HG03342 (cell line): Measurements from ENCODE around the gene PTPN4.

Experiments
- ATAC-seq: cut with Tn5 transposase; IDR thresholded peaks from one replicate; pipeline ENCODE4 v1.9.1; 2021; ENCODE audit warnings: mild to moderate bottlenecking, moderate library complexity; ENCODE audit not compliant: unreplicated experiment

PTPN4 gene

GRCh38 chr2:119730671-119731177 is 29.0 kb upstream of the PTPN4 start:
- no peak for ATAC-seq

- no peak for ATAC-seq
Measured at GRCh38 chr2:119731983-119732382, 27.7 kb upstream of the PTPN4 start.

GRCh38 chr2:119732601-119733164 is 27.0 kb upstream of the PTPN4 start:
- ATAC-seq, result no peak

GRCh38 chr2:119734047-119734446 is 25.7 kb upstream of the PTPN4 start:
- ATAC-seq, result no peak

GRCh38 chr2:119735565-119735964 is 24.2 kb upstream of the PTPN4 start:
- ATAC-seq, result no peak

DNA sequence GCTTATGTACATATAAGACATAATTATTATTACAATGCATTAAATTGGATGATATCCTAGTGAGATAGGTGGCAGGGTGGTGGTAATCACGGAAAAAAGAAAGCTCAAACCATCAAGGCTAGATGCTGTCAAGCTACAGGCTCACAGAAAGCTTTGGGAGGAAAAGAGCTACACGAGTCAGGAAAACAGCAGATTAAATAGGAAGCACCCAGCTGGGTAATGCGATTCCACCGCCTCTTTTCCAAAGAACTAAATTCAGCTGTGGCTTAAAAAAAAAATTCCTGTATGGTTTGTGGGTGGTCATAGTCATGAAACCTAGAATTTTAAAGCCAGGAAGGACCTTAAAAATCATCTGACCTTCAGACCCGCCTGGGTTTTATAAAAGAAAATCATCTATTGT is 23.7 kb upstream of the PTPN4 start:
- no peak for ATAC-seq

GRCh38 chr2:119739580-119740255 is 20.0 kb upstream of the PTPN4 start:
- ATAC-seq, result no peak

DNA sequence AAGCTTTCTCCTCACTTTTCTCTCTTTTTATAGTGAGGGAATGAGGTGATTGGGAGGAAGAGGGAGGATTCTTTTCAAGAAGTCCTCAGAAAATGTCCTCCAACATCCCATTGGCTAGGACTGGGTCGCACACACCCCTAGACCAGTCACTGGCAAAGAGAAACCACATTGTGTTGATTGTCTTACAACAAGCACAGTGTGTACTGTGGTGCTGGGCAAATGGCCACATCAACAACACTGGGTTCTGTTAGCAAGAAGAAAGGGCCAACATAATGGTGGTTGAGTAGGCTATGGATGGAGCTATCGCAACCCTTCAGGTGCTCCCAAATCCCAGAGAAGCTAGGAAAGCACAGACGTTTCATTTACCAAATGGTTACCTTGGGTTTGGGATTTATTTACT is 18.7 kb upstream of the PTPN4 start:
- ATAC-seq, result no peak

DNA sequence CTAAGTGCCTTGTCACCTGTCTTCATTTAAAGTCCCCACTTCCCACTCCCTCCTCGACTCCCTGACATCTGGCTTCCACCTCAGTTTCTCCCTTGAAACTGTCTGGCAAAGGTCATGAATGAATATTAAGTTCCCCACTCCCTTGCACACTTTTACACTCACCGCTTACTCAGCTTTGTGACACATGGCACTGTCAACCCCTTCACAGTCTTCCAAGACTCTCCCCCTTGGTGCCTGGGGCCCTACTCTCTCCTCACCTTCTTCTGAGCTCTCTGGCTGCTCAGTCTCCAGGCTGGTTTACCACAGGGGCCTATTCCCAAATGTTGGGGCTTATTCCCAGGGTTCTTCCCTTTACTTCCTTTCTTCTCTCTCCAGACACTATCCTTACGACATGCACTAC is 17.9 kb upstream of the PTPN4 start:
- no peak for ATAC-seq

- ATAC-seq, result no peak
Measured at GRCh38 chr2:119744335-119744939, 15.3 kb upstream of the PTPN4 start.

DNA sequence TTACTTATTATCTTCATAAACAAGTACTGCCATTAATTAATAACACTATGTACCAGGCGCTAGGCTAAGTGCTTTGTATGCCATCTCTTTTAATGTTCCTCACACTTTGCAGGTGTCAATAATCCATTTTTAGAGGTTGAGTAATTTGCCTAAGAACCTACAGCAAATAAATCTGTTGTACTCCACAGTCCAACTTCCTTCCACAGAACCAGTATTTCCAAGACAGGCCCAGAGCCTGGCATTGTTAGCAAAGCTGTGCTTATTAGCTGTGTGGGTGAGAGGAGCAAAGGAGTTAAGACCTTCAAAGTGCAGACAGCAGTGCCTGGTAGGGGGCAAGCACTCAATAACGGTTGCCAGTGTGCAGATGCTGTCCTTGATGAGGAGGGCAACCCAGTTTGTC is 14.2 kb upstream of the PTPN4 start:
- ATAC-seq, result no peak

- no peak for ATAC-seq
Measured at GRCh38 chr2:119746836-119747686, 12.7 kb upstream of the PTPN4 start.

GRCh38 chr2:119748135-119748534 is 11.6 kb upstream of the PTPN4 start:
- no peak for ATAC-seq

GRCh38 chr2:119749477-119750012 is 10.2 kb upstream of the PTPN4 start:
- ATAC-seq, result no peak

GRCh38 chr2:119751706-119752105 is 8.0 kb upstream of the PTPN4 start:
- no peak for ATAC-seq

DNA sequence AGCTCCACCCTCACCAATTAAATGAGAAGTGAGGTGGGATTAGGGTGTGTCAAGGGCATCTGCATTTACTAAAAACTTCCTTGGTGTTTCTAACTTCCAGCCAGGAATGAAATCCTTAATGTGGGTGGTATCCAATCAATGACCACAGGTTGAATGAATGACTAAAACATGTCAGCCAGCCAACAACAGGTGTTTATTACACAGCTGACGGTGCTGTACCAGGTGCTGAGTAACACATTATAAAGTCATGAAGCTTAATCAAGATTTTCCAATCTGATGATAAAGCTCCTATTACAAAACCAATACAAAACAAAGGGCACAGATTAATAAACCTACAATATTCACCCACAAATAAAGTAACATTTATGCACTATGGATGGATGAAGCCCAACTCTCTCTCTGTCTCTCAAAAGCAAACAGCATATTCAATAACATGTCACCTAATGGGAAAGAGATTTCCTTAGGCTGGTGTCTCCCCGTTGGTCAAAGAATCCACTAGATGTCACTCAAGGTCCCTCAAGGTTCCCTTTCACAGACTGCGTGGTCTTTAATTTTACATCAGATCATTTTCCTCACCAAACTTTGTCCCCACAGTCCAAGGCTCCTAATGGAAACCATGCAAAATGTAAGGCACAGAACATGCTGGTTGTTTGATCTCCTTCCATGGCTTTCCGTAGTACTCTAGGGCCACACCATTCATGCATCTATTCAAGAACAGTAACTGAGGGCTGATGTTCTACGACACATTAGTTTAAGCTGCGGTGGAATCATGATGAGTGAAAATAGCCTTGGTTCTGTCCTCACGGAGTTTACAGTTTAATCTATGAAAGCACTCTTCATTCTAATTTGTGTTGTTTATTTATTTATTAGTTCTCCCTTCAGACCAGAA is 6.4 kb upstream of the PTPN4 start:
- no peak for ATAC-seq

- ATAC-seq, result no peak
Measured at GRCh38 chr2:119753930-119754321, 5.8 kb upstream of the PTPN4 start.

- ATAC-seq, result no peak
Measured at GRCh38 chr2:119755906-119756305, 3.8 kb upstream of the PTPN4 start.

GRCh38 chr2:119756837-119757236 is 2.9 kb upstream of the PTPN4 start:
- ATAC-seq, result no peak

GRCh38 chr2:119758881-119759450 is 756 bp upstream of the PTPN4 start:
- ATAC-seq, result no peak
